Measurements from ENCODE around the gene TEAD3.

TEAD3 gene

GRCh38 chr6:35474131-35474941 is 22.5 kb downstream of the TEAD3 start:
- DNase-seq, result no peak

GRCh38 chr6:35473850-35474130 is 23.1 kb downstream of the TEAD3 start:
- no peak for DNase-seq

GRCh38 chr6:35473075-35473849 is 23.6 kb downstream of the TEAD3 start:
- no peak for DNase-seq

GRCh38 chr6:35471836-35472345 is 25.0 kb downstream of the TEAD3 start:
- no peak for DNase-seq

DNA sequence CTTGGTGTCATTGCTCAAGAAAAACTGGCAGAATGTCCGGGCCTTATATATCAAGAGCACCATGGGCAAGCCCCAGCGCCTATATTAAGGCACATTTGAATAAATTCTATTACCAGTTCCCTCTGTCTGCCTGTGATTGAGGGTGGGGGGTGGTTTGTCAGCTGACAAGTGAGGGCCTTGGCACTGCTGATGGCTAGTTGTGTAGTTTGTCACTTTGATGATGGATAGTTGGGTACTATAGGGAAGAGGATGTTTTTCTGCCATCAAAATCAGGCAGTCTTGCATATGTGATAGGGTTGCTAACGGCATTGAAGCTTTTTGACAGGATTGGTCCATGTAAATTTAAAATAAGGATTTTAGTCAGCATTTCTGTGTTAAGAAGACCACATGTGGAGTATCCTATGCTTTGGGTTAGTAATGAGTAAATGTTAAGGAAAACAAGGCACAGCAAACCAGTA is 26.2 kb downstream of the TEAD3 start:
- no peak for DNase-seq

DNA sequence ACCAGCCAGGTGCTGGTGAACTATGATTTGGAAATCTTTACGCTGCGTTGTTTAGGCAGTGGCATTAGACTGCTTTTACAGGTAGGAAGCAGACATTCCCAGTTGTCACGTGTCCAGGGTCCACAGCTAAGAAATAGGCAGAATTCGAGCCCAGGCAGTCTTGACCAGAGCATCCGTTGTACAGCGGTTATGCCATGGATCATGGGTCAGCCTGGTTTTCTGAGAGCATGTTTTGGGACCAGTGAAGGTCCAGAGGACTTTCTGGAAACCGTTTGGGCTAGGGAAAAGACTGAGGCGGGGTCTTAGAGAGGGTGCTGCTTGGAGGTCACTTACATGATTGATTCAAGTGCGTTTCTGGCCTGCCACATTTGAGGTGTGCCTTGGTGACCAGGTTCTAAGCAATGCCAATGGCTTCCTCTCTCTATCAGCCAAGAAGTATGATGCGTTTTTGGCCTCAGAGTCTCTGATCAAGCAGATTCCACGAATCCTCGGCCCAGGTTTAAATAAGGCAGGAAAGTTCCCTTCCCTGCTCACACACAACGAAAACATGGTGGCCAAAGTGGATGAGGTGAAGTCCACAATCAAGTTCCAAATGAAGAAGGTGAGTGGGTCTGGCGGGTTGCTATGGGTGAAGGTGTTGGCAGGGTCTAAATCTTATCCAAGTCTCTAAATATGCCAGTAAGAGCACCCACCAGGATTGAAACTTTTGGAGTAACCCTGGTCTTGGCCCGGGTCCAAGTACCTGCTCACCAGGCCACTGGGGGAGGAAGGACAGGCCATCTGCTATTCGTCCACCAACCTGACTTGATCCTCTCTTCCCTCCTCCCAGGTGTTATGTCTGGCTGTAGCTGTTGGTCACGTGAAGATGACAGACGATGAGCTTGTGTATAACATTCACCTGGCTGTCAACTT is 26.9 kb downstream of the TEAD3 start:
- DNase-seq, result peak in 1 of 3 experiments; percentile 41

- peak in 2 of 3 experiments; percentile 42 to 70 for DNase-seq
Observed at GRCh38 chr6:35468980-35469750, 27.7 kb downstream of the TEAD3 start.

DNA sequence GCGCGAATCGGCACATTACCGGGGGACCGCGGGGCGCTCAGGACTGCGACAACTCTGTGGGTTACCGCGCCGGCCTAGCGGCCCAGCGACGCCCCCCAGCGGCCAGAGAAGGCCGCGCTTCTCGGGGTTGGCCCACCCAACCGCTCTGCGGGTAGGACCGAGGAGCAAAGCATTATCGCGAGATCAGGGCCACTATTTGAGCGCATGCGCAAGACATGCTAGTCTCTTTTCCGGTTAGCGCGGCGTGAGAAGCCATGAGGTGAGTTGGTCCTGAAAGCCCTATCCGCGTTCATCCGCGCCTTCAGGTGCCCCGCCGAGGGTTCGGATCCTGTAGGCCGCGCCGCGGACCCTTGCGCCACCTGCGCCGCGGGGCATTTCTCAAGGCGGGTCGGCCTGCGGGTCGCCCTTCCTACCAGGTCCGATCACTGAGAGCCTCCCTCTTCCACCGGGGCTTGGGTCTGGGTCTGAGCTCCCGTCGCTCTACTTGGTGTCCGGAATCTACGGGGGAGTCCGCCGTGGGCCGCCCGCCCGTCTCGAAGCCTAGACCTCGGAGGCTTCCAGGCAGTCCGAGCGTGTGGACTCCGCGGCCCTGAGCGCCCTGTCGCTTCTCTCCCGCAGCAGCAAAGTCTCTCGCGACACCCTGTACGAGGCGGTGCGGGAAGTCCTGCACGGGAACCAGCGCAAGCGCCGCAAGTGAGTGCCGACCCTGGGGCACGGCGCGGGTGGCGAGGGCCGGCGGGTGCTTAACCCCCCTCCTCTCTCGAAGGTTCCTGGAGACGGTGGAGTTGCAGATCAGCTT is 28.5 kb downstream of the TEAD3 start, which contains the start of gene RPL10A:
Gene RPL10A, plus strand, starts transcription at position 221 of the 799 bp plus-strand sequence. Its CDS starts 34 bp downstream, at position 255.
- peak; percentile 94 to 98 (median 97) for DNase-seq

DNA sequence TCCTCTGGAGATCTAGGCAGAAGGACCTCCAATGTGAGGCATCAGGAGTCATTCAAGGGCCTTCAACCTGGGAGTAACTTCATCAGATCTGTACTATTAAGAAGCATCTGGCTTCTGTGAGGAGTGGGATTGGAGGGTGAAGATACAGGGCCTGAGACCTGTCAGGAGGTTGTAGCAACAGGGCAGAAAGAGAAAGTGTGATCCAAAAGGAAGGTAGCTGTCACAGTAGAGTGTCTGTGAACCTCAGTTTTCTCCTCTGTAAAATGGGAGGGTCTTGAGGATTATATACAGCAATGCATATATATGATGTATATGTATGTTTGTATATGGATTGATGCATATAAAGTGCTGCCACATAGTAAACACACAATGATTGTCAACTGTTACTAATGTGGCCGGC is 31.2 kb downstream of the TEAD3 start:
- DNase-seq, result no peak

- no peak for DNase-seq
Observed at GRCh38 chr6:35463292-35463691, 33.6 kb downstream of the TEAD3 start.

- no peak for DNase-seq
Observed at GRCh38 chr6:35461270-35461669, 35.6 kb downstream of the TEAD3 start.

GRCh38 chr6:35457907-35458306 is 39.0 kb downstream of the TEAD3 start:
- no peak for DNase-seq

GRCh38 chr6:35454391-35455110 is 42.3 kb downstream of the TEAD3 start:
- peak in 1 of 3 experiments; percentile 40 for DNase-seq

DNA sequence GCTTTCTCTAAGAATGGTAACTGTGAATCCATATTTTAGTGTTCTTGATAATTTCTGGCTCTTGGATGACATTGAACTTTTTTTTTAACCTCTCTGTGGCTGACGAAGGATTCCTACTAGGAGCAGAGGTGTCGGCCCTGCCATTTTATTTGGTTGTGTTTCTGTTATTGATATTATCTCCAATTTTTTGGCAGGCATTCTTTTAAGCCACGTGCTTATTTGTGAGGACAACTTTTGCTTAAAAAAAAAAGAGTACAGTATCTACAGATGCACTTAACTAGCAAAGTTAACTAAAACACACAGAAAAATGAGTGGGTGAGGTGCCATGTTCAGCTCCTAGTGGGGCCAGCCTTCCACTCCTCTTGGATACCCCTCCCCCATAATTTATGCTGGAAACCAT is 43.6 kb downstream of the TEAD3 start:
- no peak for DNase-seq

DNA sequence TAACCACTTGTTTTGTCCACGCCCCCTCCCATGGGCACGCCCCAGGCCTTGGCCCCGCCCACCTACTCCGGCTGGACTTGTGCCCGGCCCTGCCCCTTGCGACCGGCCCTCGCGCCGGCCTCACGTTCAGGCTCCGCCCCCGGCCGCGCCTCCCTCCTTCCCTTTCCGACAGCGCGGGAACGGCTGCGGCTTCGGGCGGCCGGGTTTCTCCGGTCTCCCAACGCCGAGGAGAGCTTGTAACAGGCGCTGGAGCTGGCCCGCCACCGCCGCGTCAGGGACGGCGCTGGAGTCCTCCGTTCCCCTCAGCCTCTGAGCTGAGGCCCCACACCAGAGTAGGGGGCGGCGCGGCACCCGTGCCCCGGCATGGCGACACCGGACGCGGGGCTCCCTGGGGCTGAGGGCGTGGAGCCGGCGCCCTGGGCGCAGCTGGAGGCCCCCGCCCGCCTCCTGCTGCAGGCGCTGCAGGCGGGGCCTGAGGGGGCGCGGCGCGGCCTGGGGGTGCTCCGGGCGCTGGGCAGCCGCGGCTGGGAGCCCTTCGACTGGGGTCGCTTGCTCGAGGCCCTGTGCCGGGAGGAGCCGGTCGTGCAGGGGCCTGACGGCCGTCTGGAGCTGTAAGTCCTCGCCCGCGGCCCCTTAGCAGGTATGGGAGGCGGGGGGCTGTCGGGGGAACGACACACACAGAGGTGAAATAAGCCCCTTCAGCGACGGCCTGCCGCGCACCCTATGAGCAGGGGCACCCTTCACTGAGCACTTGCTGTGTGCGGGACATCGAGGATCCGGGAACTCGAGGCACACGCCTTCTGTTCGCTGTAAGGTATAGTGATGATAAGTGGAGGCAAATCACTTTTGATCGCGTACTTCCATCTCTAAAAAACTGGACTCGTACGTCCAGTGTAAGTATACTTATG is 44.4 kb downstream of the TEAD3 start, which contains the start of gene FANCE:
Gene FANCE, plus strand, starts transcription at position 156 of the 908 bp plus-strand sequence. Its CDS starts 208 bp downstream, at position 364.
- peak; percentile 95 to 96 (median 95) for DNase-seq

GRCh38 chr6:35451354-35452182 is 45.3 kb downstream of the TEAD3 start:
- peak in 1 of 3 experiments; percentile 18 for DNase-seq

- peak; percentile 32 to 78 (median 76) for DNase-seq
Observed at GRCh38 chr6:35449287-35449881, 47.5 kb downstream of the TEAD3 start.

DNA sequence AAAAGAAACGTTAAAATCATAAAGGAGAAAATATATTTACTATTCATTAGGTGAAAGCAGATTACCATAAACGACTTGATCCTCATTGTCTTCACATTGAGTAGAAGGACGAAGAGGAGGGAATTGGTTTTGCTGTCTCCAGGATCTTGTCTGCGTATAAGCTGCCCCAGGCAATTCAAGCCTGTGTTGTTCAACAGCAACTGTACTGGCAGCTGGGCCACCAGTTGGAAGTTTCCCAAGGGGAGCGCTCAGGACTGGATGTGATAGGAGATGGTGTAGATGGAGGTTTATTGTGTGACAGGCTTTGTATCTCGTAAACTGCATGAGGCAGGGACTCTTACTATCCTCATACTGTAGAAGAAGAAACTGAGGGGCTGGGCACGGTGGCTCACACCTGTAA is 48.7 kb downstream of the TEAD3 start:
- DNase-seq, result no peak
